HG02571 (cell line): ENCODE results near the gene GRIK4.

ENCODE experiments used
- ATAC-seq: cut with Tn5 transposase; IDR thresholded peaks from one replicate; pipeline ENCODE4 v1.9.1; 2021; ENCODE audit warnings: mild to moderate bottlenecking, moderate library complexity; ENCODE audit not compliant: unreplicated experiment

GRIK4 gene

GRCh38 chr11:120893440-120894201 is 382.1 kb downstream of the GRIK4 start:
- peak; percentile 79 for ATAC-seq

GRCh38 chr11:120894202-120894985 is 382.8 kb downstream of the GRIK4 start:
- ATAC-seq = no peak

GRCh38 chr11:120896687-120897086 is 385.1 kb downstream of the GRIK4 start:
- ATAC-seq = no peak

DNA sequence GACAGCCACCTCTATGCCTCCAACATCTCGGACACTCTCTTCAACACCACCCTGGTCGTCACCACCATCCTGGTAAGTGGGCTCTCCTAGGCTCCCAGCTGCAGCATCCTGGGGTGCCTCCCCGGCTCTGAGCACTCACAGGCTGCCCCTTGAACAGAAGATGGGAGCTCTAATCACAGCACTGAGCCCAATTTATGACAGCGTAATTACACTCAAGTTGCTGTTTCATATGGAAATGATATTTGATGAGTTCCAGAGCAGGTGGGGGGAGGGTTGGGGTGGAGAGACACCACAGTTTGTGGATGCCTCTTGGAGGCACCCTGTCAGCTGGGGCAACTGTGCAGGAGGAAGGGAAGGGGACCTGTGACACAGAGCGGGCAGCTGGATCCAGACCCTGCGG is 387.0 kb downstream of the GRIK4 start:
- ATAC-seq = no peak

GRCh38 chr11:120899720-120900119 is 388.2 kb downstream of the GRIK4 start:
- ATAC-seq = no peak

GRCh38 chr11:120900643-120901042 is 389.1 kb downstream of the GRIK4 start:
- ATAC-seq = no peak

GRCh38 chr11:120903686-120904085 is 392.1 kb downstream of the GRIK4 start:
- no peak for ATAC-seq

DNA sequence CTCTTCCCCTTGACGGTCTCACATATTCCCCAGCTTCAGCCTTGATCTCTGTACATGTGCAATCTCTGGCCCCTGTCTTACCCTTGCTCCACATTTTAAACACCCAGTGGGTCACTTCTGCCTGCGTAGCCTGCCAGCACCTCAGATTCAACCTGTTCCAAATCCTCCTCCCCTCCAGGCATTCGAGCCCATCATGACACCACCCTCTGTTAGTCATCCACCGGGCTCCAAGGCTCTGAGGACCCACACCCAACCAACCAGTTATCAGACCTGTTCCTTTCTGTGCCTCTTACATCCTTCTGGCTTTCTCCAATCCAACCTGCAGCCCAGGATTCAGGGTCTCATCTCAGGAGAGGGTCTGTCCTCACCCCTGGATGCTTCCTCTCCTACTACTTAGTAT is 392.6 kb downstream of the GRIK4 start:
- no peak for ATAC-seq

DNA sequence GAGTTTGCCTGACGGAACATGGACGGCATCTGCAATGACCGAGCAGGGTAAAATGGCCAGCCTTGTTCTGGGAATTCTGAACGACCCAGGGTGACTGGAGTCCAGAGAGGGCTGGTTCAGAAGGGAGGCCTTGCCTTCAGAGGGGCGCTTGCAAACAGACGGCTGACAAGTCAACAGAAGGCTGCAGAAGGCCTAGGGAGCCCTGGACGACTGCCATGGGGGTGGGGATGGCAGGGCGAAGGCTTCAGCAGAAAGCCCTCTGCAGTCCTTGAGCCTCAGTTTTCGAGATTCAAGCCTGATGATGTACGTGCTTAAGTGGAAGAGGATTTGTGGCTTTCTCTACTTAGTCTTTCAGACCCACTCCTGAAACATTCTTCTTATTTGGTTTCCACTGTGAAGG is 395.2 kb downstream of the GRIK4 start:
- ATAC-seq = no peak

GRCh38 chr11:120907971-120908370 is 396.4 kb downstream of the GRIK4 start:
- no peak for ATAC-seq

DNA sequence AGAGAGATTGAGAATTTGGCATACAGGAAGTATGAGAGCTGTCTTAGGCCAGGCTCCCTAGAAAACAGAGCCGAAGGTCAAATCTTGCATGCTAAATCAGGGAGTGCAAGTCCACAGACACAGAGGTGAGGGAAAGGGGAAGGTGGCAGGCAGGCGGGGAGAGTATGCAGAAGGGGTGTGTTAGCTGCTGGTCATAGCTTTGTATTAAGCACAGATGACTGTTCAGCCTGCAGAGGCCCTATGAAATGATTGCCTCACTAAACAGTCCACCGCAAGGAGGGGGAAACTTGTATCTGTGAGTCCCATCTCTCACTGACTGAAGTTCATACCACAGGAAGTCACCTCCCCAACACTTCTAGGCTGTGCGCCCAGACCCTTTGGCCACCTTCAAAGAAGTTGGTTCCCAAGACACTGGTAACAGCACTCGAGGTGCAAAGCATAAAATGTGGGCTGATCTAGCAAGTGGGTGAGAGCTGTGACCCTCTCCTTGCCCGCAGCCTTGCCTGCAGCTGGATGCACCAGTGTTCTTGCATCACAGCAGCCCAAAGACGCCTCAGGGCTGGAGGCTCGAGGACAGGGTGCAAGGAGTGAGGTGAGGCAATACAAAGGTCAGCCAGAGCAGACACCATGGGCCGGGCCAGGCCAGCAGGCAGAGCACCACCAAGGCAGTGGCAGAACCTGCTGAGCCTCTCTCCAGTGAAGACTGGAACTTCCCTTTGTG is 397.1 kb downstream of the GRIK4 start:
- ATAC-seq = no peak

- no peak for ATAC-seq
These were observed 398.3 kb downstream of the GRIK4 start for GRCh38 chr11:120909676-120910416.

DNA sequence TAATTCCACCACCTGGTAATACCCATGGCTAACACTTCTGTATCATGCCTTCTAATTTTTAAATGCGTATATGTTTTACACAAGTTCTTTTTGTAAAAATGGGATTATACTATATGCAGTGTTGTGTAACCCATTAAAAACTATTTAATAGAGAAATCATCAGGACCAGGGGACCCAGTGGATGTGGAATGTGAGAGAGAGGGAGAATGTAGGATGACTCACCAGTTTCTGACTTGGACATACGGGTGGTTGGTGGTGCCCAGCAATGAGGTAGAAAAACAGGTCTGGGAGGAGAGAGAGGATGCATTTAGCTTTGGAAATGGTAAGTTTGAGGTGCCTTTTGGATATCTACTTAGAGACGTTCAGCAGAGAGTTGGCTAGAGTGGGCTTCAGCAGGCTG is 400.4 kb downstream of the GRIK4 start:
- ATAC-seq = no peak

DNA sequence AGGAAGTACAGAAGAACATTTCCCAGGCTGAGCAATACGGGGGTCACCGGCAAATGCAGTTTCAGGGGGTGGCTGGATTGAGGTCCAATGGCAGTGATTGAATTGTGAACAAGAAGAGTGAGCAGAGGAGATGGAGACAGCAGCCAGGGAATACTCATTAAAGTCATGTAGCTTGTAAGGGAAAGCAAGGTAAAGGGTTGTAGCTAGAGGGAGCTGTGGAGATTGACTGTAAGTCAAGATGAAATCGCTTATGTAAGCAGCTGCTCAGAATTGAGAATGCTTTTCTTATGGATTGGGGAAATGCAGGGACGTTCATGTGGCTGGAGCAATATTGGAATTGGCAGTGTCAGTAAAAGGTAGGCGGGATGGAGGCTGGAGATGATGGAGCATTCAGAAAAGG is 401.0 kb downstream of the GRIK4 start:
- ATAC-seq = no peak

- ATAC-seq = no peak
These were observed 401.4 kb downstream of the GRIK4 start for GRCh38 chr11:120912915-120913314.

- ATAC-seq = no peak
These were observed 402.5 kb downstream of the GRIK4 start for GRCh38 chr11:120914021-120914420.

DNA sequence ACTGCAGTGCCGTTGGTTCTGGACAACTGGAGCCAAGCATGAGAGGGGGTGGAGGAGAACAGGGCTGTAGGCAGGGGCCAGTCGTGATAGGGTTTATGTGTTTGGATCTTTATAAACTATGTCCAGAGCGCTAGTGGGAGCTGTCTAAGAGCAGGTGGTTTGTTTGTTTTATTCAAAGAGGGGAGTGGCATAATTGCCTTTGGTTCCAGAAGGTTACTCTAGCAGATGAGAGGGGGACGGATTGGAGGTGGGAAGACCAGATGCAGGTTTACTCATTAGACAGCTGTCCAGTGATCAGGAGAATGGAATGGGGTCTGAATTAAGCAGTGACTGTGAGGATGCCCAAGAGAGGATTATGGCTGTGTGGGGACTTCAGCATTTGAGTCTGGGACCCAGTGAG is 403.1 kb downstream of the GRIK4 start:
- ATAC-seq = no peak

DNA sequence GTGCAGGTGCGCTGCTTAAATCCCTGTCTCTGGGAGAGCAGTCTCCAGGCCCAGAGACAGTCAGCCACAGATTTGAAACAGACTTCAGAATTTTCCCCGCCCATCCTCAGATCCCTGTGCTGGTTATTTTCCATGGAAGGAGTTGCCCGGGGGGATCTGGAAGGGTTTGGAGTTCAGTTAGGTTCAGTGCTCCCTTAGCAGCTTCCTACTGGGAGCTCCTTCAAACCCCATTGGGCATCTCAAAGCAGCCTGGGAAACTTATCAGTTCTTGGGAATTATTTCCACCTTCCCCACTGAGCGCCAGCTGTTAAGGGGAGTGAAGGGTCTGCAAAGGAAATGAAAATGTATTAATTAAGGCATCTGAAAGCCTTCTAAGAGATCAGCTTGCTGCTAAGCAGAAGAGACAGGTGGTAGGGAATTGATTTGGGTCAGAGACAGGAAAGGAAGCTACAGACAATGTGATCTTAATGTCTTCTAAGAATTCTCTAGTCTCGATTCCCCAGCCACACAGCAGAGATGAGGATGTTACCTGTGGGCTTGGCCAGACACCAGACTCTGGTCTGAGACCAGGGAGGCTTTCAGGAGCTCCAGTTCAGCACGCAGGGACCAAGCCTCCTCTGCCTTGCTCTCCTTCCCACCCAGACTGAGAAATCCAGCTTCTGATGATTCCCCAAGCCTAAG is 406.2 kb downstream of the GRIK4 start:
- ATAC-seq = no peak

DNA sequence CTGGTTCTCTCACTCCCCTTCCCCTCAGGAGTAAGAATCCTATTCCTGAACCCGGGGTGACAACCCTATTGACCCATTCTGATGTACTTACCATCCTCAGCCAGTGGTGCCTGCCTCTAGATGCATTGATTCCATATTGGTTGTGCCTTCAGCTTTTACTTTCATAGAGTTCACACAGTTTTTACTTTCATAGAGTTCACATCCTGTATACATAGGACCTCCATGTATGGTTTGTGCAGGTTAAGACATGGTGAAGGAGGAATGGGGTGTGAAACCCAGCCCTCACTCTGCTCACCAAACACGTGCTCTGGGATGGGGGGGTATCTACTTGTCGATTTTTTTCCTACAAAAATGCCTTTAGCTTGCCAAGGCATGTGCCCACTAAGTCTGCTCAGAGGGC is 406.7 kb downstream of the GRIK4 start:
- no peak for ATAC-seq

- no peak for ATAC-seq
These were observed 407.5 kb downstream of the GRIK4 start for GRCh38 chr11:120919045-120919444.
